Astrocyte (in vitro differentiated cells and primary cell): Measurements from ENCODE around the gene EPHA6.

Source experiments
- CTCF ChIP-seq: IDR thresholded peaks from 2 replicates; pipeline ENCODE4 v1.5.1; 2011; ENCODE audit warnings: low read depth, mild to moderate bottlenecking, inconsistent platforms, low read length, moderate library complexity; ENCODE audit not compliant: insufficient read depth
- EZH2 ChIP-seq: IDR thresholded peaks from 2 replicates; pipeline ENCODE4 v1.6.1; 2012; ENCODE audit warnings: mild to moderate bottlenecking, low read length, inconsistent platforms; ENCODE audit not compliant: insufficient read depth

- no peak for TF ChIP-seq CTCF
- TF ChIP-seq EZH2, result no peak
Measured at GRCh38 chr3:97070302-97070701, 255.9 kb downstream of the EPHA6 start.
